ENCODE results near the gene PAX7.

- TF ChIP-seq EP300 (IDR thresholded peaks at IDR 0.05; ENCODE audit: borderline replicate concordance) (no peak), YY1 (IDR thresholded peaks at IDR 0.05; ENCODE audit: low read depth) (no peak), RAD21 (IDR thresholded peaks at IDR 0.05; ENCODE audit: low read depth) (no peak)
- TF ChIP-seq, protein P1, sequence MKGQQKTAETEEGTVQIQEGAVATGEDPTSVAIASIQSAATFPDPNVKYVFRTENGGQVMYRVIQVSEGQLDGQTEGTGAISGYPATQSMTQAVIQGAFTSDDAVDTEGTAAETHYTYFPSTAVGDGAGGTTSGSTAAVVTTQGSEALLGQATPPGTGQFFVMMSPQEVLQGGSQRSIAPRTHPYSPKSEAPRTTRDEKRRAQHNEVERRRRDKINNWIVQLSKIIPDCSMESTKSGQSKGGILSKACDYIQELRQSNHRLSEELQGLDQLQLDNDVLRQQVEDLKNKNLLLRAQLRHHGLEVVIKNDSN (IDR thresholded peaks at IDR 0.05): no peak
Measured at GRCh38 chr1:18711536-18712251, 81.0 kb downstream of the PAX7 start.
